H9 (cell line): Measurements from ENCODE around the gene TBX15. TPM values are rescaled to one million over a fixed set of nuclear protein-coding genes. Genes with fewer than 3 reads are reported as not detected.

Experiments
- DNase-seq: peaks from one replicate; pipeline ENCODE4 v3.0.0-alpha.2; 2017
- H2AFZ ChIP-seq: one replicate; pipeline ENCODE4 v1.6.1; 2013; ENCODE audit warnings: mild to moderate bottlenecking, low read length, control low read depth, moderate library complexity
- H2AK5ac ChIP-seq: 2 replicates; pipeline ENCODE4 v1.6.1; 2013; ENCODE audit warnings: low read length, control low read depth, mixed read lengths; ENCODE audit not compliant: insufficient read length
- H2BK120ac ChIP-seq: one replicate; pipeline ENCODE4 v1.6.1; 2013; ENCODE audit warnings: low read depth, mild to moderate bottlenecking, low read length, control low read depth, inconsistent platforms; ENCODE audit not compliant: poor library complexity, severe bottlenecking
- H2BK12ac ChIP-seq: 2 replicates; pipeline ENCODE4 v1.6.1; 2013; ENCODE audit warnings: low read length, control low read depth, mixed read lengths, low read depth; ENCODE audit not compliant: insufficient read length
- H2BK15ac ChIP-seq: 2 replicates; pipeline ENCODE4 v1.6.1; 2013; ENCODE audit warnings: low read depth, low read length, control low read depth
- H2BK20ac ChIP-seq: one replicate; pipeline ENCODE4 v1.6.1; 2013; ENCODE audit warnings: low read depth, mild to moderate bottlenecking, low read length, control low read depth, inconsistent platforms; ENCODE audit not compliant: poor library complexity, severe bottlenecking
- H2BK5ac ChIP-seq: 2 replicates; pipeline ENCODE4 v1.6.1; 2013; ENCODE audit warnings: low read length, control low read depth, mixed read lengths; ENCODE audit not compliant: insufficient read length
- H3K14ac ChIP-seq: 2 replicates; pipeline ENCODE4 v1.6.1; 2013; ENCODE audit warnings: low read length, control low read depth; ENCODE audit not compliant: insufficient read depth
- H3K18ac ChIP-seq: 2 replicates; pipeline ENCODE4 v1.6.1; 2013; ENCODE audit warnings: low read depth, mild to moderate bottlenecking, mixed read lengths, low read length, control low read depth; ENCODE audit not compliant: insufficient read length
- H3K23ac ChIP-seq: 2 replicates; pipeline ENCODE4 v1.6.1; 2013; ENCODE audit warnings: low read length, control low read depth, mixed read lengths, low read depth; ENCODE audit not compliant: insufficient read length
- H3K23me2 ChIP-seq: 2 replicates; pipeline ENCODE4 v1.6.1; 2013; ENCODE audit warnings: low read depth, mild to moderate bottlenecking, mixed read lengths, low read length, control low read depth; ENCODE audit not compliant: insufficient read length, poor library complexity, severe bottlenecking
- H3K27ac ChIP-seq: 2 replicates; pipeline ENCODE4 v1.5.1; 2013; ENCODE audit warnings: low read length, control low read depth, mixed read lengths, low read depth; ENCODE audit not compliant: insufficient read length
- H3K27me3 ChIP-seq: 2 replicates; pipeline ENCODE4 v1.6.1; 2013; ENCODE audit warnings: low read length, control low read depth, inconsistent platforms; ENCODE audit not compliant: insufficient read depth
- H3K4ac ChIP-seq: 2 replicates; pipeline ENCODE4 v1.6.1; 2013; ENCODE audit warnings: low read depth, mild to moderate bottlenecking, control low read depth, inconsistent platforms, low read length, moderate library complexity
- H3K4me1 ChIP-seq: 2 replicates; pipeline ENCODE4 v1.6.1; 2013; ENCODE audit warnings: low read length, control low read depth, inconsistent platforms; ENCODE audit not compliant: insufficient read depth
- H3K4me2 ChIP-seq: 2 replicates; pipeline ENCODE4 v1.6.1; 2013; ENCODE audit warnings: low read length, control low read depth, mixed read lengths; ENCODE audit not compliant: insufficient read length, insufficient read depth
- H3K56ac ChIP-seq: 2 replicates; pipeline ENCODE4 v1.6.1; 2013; ENCODE audit warnings: low read depth, mild to moderate bottlenecking, mixed read lengths, low read length, control low read depth; ENCODE audit not compliant: insufficient read length
- H3K79me1 ChIP-seq: 2 replicates; pipeline ENCODE4 v1.6.1; 2013; ENCODE audit warnings: low read depth, mild to moderate bottlenecking, moderate library complexity, low read length, control low read depth, inconsistent platforms; ENCODE audit not compliant: insufficient read depth, poor library complexity, severe bottlenecking
- H3K79me2 ChIP-seq: 2 replicates; pipeline ENCODE4 v1.6.1; 2013; ENCODE audit warnings: low read length, control low read depth, inconsistent platforms; ENCODE audit not compliant: insufficient read depth
- H3K9ac ChIP-seq: 2 replicates; pipeline ENCODE4 v1.6.1; 2013; ENCODE audit warnings: low read length, control low read depth, mixed read lengths; ENCODE audit not compliant: insufficient read length; ENCODE audit errors: extremely low read depth
- H3K9me3 ChIP-seq: one replicate; pipeline ENCODE4 v1.6.1; 2013; ENCODE audit warnings: low read depth, low read length, inconsistent platforms; ENCODE audit not compliant: control insufficient read depth
- H3T11ph ChIP-seq: one replicate; pipeline ENCODE4 v1.6.1; 2013; ENCODE audit warnings: mild to moderate bottlenecking, low read length, control low read depth, inconsistent platforms
- H4K20me1 ChIP-seq: one replicate; pipeline ENCODE4 v1.6.1; 2013; ENCODE audit not compliant: control insufficient read depth, insufficient read length, insufficient read depth
- H4K5ac ChIP-seq: 2 replicates; pipeline ENCODE4 v1.6.1; 2013; ENCODE audit warnings: low read depth, mild to moderate bottlenecking, mixed read lengths, low read length, control low read depth; ENCODE audit not compliant: insufficient read length
- H4K8ac ChIP-seq: replicated peaks from 2 replicates; pipeline ENCODE4 v1.6.1; 2013; ENCODE audit warnings: low read length, control low read depth, mixed read lengths, low read depth; ENCODE audit not compliant: insufficient read length
- H4K91ac ChIP-seq: 2 replicates; pipeline ENCODE4 v1.6.1; 2013; ENCODE audit warnings: low read depth, mild to moderate bottlenecking, moderate library complexity, mixed read lengths, low read length, control low read depth; ENCODE audit not compliant: insufficient read length
- H3K27ac Mint-ChIP-seq, 3 experiments: 2 replicates in 2 of 3; 3 replicates in 1 of 3; pipeline ENCODE4 v1.8.0; 2020 to 2021; ENCODE audit warnings: mixed read lengths in 3 of 3, mild to moderate bottlenecking in 1 of 3, moderate library complexity in 1 of 3
- H3K27me3 Mint-ChIP-seq: 2 replicates; pipeline ENCODE4 v1.8.0; 2021; ENCODE audit warnings: low read depth, mild to moderate bottlenecking, moderate library complexity, mixed read lengths
- H3K36me3 Mint-ChIP-seq, 3 experiments: 2 replicates in 2 of 3; 3 replicates in 1 of 3; pipeline ENCODE4 v1.8.0; 2020 to 2021; ENCODE audit warnings: low read depth in 3 of 3, mixed read lengths in 3 of 3; ENCODE audit not compliant: insufficient read depth in 1 of 3
- H3K4me1 Mint-ChIP-seq, 2 experiments: 2 replicates each; pipeline ENCODE4 v1.8.0; 2020; ENCODE audit warnings: mixed read lengths in 2 of 2
- H3K4me3 Mint-ChIP-seq, 2 experiments: 2 replicates in 1 of 2; 3 replicates in 1 of 2; pipeline ENCODE4 v1.8.0; 2020 to 2021; ENCODE audit warnings: mild to moderate bottlenecking in 2 of 2, mixed read lengths in 2 of 2, moderate library complexity in 1 of 2
- H3K9me3 Mint-ChIP-seq, 2 experiments: 2 replicates in 1 of 2; 3 replicates in 1 of 2; pipeline ENCODE4 v1.8.0; 2020; ENCODE audit warnings: mild to moderate bottlenecking in 2 of 2, mixed read lengths in 2 of 2, moderate library complexity in 1 of 2
- CTCF ChIP-seq: fragments of 200-600 bp; sonication (generic); conservative IDR thresholded peaks from 3 replicates; pipeline ENCODE4 v1.8.0; 2021; ENCODE audit warnings: antibody characterized with exemption, mild to moderate bottlenecking
- WGBS: extraction: QIAGEN DNeasy Blood & Tissue Kit; methylation state at CpG from one replicate; pipeline ENCODE4 v1.1.7; 2013; ENCODE audit warnings: missing lambda C conversion rate, low lambda C conversion rate, mixed read lengths; ENCODE audit not compliant: insufficient read length; ENCODE audit errors: extremely low coverage; 5-methylcytosine and 5-hydroxymethylcytosine counted together
- total RNA-seq: library from RNA; stranded (reverse); gene quantifications from 2 replicates; pipeline ENCODE4 v1.2.1, GENCODE V29; 2021

TBX15 gene
- total RNA-seq, 1 experiment from 2014 or later: 0.07 TPM

GRCh38 chr1:118963138-118963455 lies 25.0 kb downstream of the TBX15 start:
- Histone ChIP-seq H3T11ph (no peak overlapping the region), H4K20me1 (no peaks in the 10 kb centered on the region), H2BK15ac (no peak overlapping the region), H3K56ac (no peak overlapping the region), H3K23ac (no peak overlapping the region), H3K79me2 (no peaks in the 10 kb centered on the region), H2BK5ac (no peak overlapping the region), H3K4me1 (peaks cover 8% of the 10 kb centered on the region; the same call in 1 of the 2 replicates), H3K4ac (no peak overlapping the region), H3K9me3 (no peaks in the 10 kb centered on the region), H3K14ac (no peak overlapping the region), H2BK20ac (no peak overlapping the region), H4K8ac (no peak overlapping the region), H3K4me2 (no peak overlapping the region), H4K91ac (no peak overlapping the region), H2BK120ac (no peak overlapping the region), H2AFZ (no peak overlapping the region), H4K5ac (no peak overlapping the region), H3K23me2 (no peaks in the 10 kb centered on the region), H3K18ac (no peak overlapping the region), H2AK5ac (no peak overlapping the region), H2BK12ac (no peak overlapping the region), H3K27ac (no peak overlapping the region), H3K79me1 (no peaks in the 10 kb centered on the region), H3K27me3 (no peaks in the 10 kb centered on the region), H3K9ac (no peak overlapping the region)
- no peak for TF ChIP-seq CTCF
- no peak for DNase-seq
- Mint-ChIP-seq H3K4me1 (peaks cover 31 to 34% of the 10 kb centered on the region in 2 experiments), H3K36me3 (no peaks in the 10 kb centered on the region; a peak in 1 of 7 replicates), H3K27me3 (peaks cover 37% of the 10 kb centered on the region), H3K4me3 (no peak overlapping the region), H3K9me3 (no peaks in the 10 kb centered on the region; a peak in 1 of 5 replicates), H3K27ac (no peak overlapping the region)
- WGBS: no CpG with 5 or more reads among the region's 2 CpGs
